HepG2 (cell line): ENCODE measurements around the gene HOXA7. TPM values are rescaled to one million over a fixed set of nuclear protein-coding genes. Genes with fewer than 3 reads are reported as not detected.

ENCODE experiments used
- AGO1 ChIP-seq: fragments of 200-400 bp; formaldehyde crosslinking; IDR thresholded peaks from 2 replicates; pipeline ENCODE4 v1.6.1; 2017; ENCODE audit warnings: mild to moderate bottlenecking, low read depth, low read length, moderate library complexity; ENCODE audit not compliant: poor library complexity, severe bottlenecking
- ELF4 ChIP-seq: sonication (generic); formaldehyde crosslinking; IDR thresholded peaks from 2 replicates; pipeline ENCODE4 v1.5.0; 2020; ENCODE audit warnings: missing genetic modification reagents, mild to moderate bottlenecking, moderate library complexity, borderline replicate concordance
- GATAD2A ChIP-seq: IDR thresholded peaks from 2 replicates; pipeline ENCODE4 v1.6.1; 2016
- HES4 ChIP-seq: sonication (generic); formaldehyde crosslinking; IDR thresholded peaks from 2 replicates; pipeline ENCODE4 v1.9.0; 2021; ENCODE audit warnings: mild to moderate bottlenecking, missing genetic modification reagents, borderline replicate concordance
- HMG20A ChIP-seq: IDR thresholded peaks from 2 replicates; pipeline ENCODE4 v1.6.1; 2016; ENCODE audit warnings: borderline replicate concordance
- HNRNPUL1 ChIP-seq: fragments of 200-400 bp; formaldehyde crosslinking; IDR thresholded peaks from 2 replicates; pipeline ENCODE4 v1.6.1; 2017; ENCODE audit warnings: low read depth, mild to moderate bottlenecking, low read length, moderate library complexity
- MIER2 ChIP-seq: IDR thresholded peaks from 2 replicates; pipeline ENCODE4 v1.6.1; 2016; ENCODE audit warnings: missing biosample characterization, missing genetic modification reagents
- MLLT10 ChIP-seq: sonication (generic); formaldehyde crosslinking; IDR thresholded peaks from 2 replicates; pipeline ENCODE4 v1.4.0; 2020; ENCODE audit warnings: missing genetic modification reagents
- PATZ1 ChIP-seq: sonication (generic); formaldehyde crosslinking; IDR thresholded peaks from 2 replicates; pipeline ENCODE4 v1.4.0; 2020; ENCODE audit warnings: missing genetic modification reagents
- PREB ChIP-seq: sonication (generic); formaldehyde crosslinking; IDR thresholded peaks from 2 replicates; pipeline ENCODE4 v1.4.0; 2020; ENCODE audit warnings: missing genetic modification reagents
- RELA ChIP-seq: sonication (generic); formaldehyde crosslinking; IDR thresholded peaks from 2 replicates; pipeline ENCODE4 v1.4.0; 2020; ENCODE audit warnings: missing genetic modification reagents
- SALL1 ChIP-seq: sonication (generic); formaldehyde crosslinking; IDR thresholded peaks from 2 replicates; pipeline ENCODE4 v1.8.0; 2022; ENCODE audit warnings: mild to moderate bottlenecking, missing genetic modification reagents
- SMC3 ChIP-seq: IDR thresholded peaks from 2 replicates; pipeline ENCODE4 v1.6.1; 2011; ENCODE audit warnings: low read length, improper control_type of control experiment
- TBP ChIP-seq: sonication (generic); formaldehyde crosslinking; IDR thresholded peaks from 2 replicates; pipeline ENCODE4 v1.5.0; 2020; ENCODE audit warnings: missing genetic modification reagents
- TOE1 ChIP-seq: sonication (generic); formaldehyde crosslinking; IDR thresholded peaks from 2 replicates; pipeline ENCODE4 v1.4.0; 2020; ENCODE audit warnings: mild to moderate bottlenecking, missing genetic modification reagents
- YEATS4 ChIP-seq: sonication (generic); formaldehyde crosslinking; IDR thresholded peaks from 2 replicates; pipeline ENCODE4 v1.4.0; 2020; ENCODE audit warnings: missing genetic modification reagents, borderline replicate concordance
- ZBTB43 ChIP-seq: sonication (generic); formaldehyde crosslinking; conservative IDR thresholded peaks from 2 replicates; pipeline ENCODE4 v1.4.0; 2020; ENCODE audit warnings: missing genetic modification reagents
- ZBTB46 ChIP-seq: sonication (generic); formaldehyde crosslinking; IDR thresholded peaks from 2 replicates; pipeline ENCODE4 v1.4.0; 2020; ENCODE audit warnings: mild to moderate bottlenecking, missing genetic modification reagents, borderline replicate concordance
- ZFP36 ChIP-seq: fragments of 150-350 bp; IDR thresholded peaks from 2 replicates; pipeline ENCODE4 v1.6.1; 2018; ENCODE audit warnings: borderline replicate concordance, low read length, low read depth; ENCODE audit not compliant: partially characterized antibody
- ZNF121 ChIP-seq: sonication (generic); formaldehyde crosslinking; IDR thresholded peaks from 2 replicates; pipeline ENCODE4 v1.5.0; 2020; ENCODE audit warnings: mild to moderate bottlenecking, missing genetic modification reagents
- ZNF589 ChIP-seq: sonication (generic); formaldehyde crosslinking; conservative IDR thresholded peaks from 2 replicates; pipeline ENCODE4 v1.8.0; 2022; ENCODE audit warnings: mild to moderate bottlenecking, moderate library complexity, missing genetic modification reagents
- ZNF800 ChIP-seq: sonication (generic); formaldehyde crosslinking; IDR thresholded peaks from 2 replicates; pipeline ENCODE4 v1.4.0; 2020; ENCODE audit warnings: missing genetic modification reagents
- polyA plus RNA-seq, 8 experiments: library from polyadenylated mRNA; depleted of rRNA in 3 of 8; stranded (reverse) in 7 of 8; unstranded in 1 of 8; fragments of >200 nt; fragmentation: Illumina TruSeq in 4 of 8; extraction: Trizol in 4 of 8; gene quantifications; 2 replicates each; pipeline versions ENCODE4 v1.2.1 to v1.2.3, GENCODE V29; 2011 to 2016; ENCODE audit warnings: low read depth in 4 of 8, missing spikeins in 1 of 8, mixed read lengths in 1 of 8; ENCODE audit not compliant: insufficient read depth in 1 of 8
- total RNA-seq, 5 experiments: library from RNA; depleted of rRNA; stranded (reverse); fragments of >200 nt; fragmentation: Illumina TruSeq; extraction: Trizol; gene quantifications; 2 replicates each; pipeline ENCODE4 v1.2.3, GENCODE V29; 2016; ENCODE audit warnings: low read depth in 1 of 5

HOXA7 gene
- total and polyA plus RNA-seq, 2 of the 13 experiments (the other 11 are each of a cell fraction or from before 2014, with no cell fraction given): 0.05 TPM; not detected in 1

- TF ChIP-seq GATAD2A (CRISPR knock-in tag) (no peak), TOE1 (CRISPR knock-in tag) (no peak), ZFP36 (no peak), HES4 (CRISPR knock-in tag) (no peak), ZNF800 (0 out of 2 replicates have a peak, but pooled peaks have one; percentile 32), MLLT10 (CRISPR knock-in tag) (no peak), ZNF121 (CRISPR knock-in tag) (no peak), ELF4 (CRISPR knock-in tag) (no peak), RELA (CRISPR knock-in tag) (no peak), PATZ1 (CRISPR knock-in tag) (peak; percentile 85), SALL1 (CRISPR knock-in tag) (0 out of 2 replicates have a peak, but pooled peaks have one; percentile 15), HNRNPUL1 (no peak), PREB (CRISPR knock-in tag) (no peak), TBP (CRISPR knock-in tag) (no peak), AGO1 (peak; percentile 78), YEATS4 (peak; percentile 50; the same call in 1 of the 2 replicates), ZBTB46 (CRISPR knock-in tag) (no peak), ZNF589 (no peak), MIER2 (CRISPR knock-in tag) (no peak), HMG20A (CRISPR knock-in tag) (no peak), ZBTB43 (CRISPR knock-in tag) (no peak), SMC3 (no peak)
These were observed 26.5 kb downstream of the HOXA7 start (continued) for GRCh38 chr7:27129729-27130539.
